Jurkat, Clone E6-1 (cell line): Measurements from ENCODE around the gene ADAMTSL4.

Experiments used
- DNase-seq: peaks from one replicate; pipeline ENCODE4 v3.0.0-alpha.2; 2011; ENCODE audit warnings: low read depth, low spot score
- H3K4me3 ChIP-seq: 2 replicates; pipeline ENCODE4 v1.5.1; 2011; ENCODE audit warnings: mild to moderate bottlenecking, low read length, control low read depth, moderate library complexity

Gene ADAMTSL4

GRCh38 chr1:150530491-150531159 lies 18.6 kb upstream of the ADAMTSL4 start:
- H3K4me3 ChIP-seq, result no peak overlapping the region
- no peak for DNase-seq

GRCh38 chr1:150532860-150533259 lies 16.3 kb upstream of the ADAMTSL4 start:
- DNase-seq, result no peak
- no peak overlapping the region for H3K4me3 ChIP-seq

GRCh38 chr1:150534002-150534401 lies 15.2 kb upstream of the ADAMTSL4 start:
- H3K4me3 ChIP-seq, result no peak overlapping the region
- DNase-seq, result no peak

- no peak overlapping the region for H3K4me3 ChIP-seq
- no peak for DNase-seq
Measured at GRCh38 chr1:150535511-150536287, 13.5 kb upstream of the ADAMTSL4 start.

- DNase-seq, result no peak
- H3K4me3 ChIP-seq, result no peak overlapping the region
Measured at GRCh38 chr1:150536836-150537731, 12.1 kb upstream of the ADAMTSL4 start.

- no peak for DNase-seq
- no peak overlapping the region for H3K4me3 ChIP-seq
Measured at GRCh38 chr1:150537732-150538684, 11.2 kb upstream of the ADAMTSL4 start.

DNA sequence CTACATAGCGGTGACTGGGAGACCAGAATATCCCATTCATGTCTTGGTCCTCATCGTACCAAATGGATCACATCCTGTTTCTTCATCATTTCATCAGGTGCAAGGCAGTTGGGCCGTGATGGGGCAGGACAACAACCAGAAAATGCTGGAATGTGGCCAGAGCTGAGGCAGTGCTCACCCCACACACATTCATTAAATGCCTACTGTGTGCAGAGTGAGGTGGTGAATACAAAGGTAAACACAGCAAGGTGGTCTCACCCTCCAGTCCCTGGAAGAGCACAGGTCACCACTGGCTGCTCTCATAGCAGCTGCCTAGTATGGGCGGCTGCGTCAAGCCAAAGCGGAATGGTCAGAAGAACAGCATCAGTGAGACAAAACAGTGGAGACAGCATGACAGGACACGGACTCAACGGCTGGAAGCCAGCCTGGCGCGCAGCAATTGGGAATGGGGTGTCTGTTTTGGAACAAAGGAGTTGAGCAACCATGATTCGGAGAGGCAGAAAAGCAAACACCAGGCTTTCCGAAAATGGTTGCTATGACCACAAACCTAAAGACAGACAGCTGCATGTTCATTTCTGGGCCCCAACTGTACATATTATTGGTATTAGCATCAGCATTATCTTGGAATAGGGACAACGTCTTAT lies 5.6 kb upstream of the ADAMTSL4 start:
- DNase-seq, result no peak
- no peak overlapping the region for H3K4me3 ChIP-seq

DNA sequence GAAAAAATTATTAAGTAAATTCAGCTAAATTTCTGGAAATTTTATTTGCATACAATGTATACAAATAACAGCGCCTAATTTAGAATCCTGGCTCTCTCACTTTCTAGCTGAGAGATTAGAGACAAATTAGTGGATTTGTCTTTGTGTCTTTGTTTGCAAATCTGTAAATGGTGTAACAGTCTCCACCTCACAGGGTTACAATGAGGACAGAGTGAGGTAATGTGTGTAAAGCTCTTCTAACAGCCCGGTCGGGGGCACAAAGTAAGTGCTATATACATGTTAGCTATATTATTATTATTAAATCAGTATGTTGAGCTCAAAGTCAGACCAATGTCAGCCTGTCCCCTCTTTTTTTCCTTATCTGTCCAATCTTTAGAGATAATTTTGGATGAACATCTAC lies 5.0 kb upstream of the ADAMTSL4 start:
- H3K4me3 ChIP-seq, result no peak overlapping the region
- DNase-seq, result no peak

GRCh38 chr1:150545486-150546032 lies 3.6 kb upstream of the ADAMTSL4 start:
- H3K4me3 ChIP-seq, result no peak overlapping the region
- no peak for DNase-seq

- no peak overlapping the region for H3K4me3 ChIP-seq
- DNase-seq, result no peak
Measured at GRCh38 chr1:150546294-150546937, 2.8 kb upstream of the ADAMTSL4 start.

GRCh38 chr1:150548324-150548631 lies 930 bp upstream of the ADAMTSL4 start:
- H3K4me3 ChIP-seq, result peak overlapping the region; percentile 38

DNA sequence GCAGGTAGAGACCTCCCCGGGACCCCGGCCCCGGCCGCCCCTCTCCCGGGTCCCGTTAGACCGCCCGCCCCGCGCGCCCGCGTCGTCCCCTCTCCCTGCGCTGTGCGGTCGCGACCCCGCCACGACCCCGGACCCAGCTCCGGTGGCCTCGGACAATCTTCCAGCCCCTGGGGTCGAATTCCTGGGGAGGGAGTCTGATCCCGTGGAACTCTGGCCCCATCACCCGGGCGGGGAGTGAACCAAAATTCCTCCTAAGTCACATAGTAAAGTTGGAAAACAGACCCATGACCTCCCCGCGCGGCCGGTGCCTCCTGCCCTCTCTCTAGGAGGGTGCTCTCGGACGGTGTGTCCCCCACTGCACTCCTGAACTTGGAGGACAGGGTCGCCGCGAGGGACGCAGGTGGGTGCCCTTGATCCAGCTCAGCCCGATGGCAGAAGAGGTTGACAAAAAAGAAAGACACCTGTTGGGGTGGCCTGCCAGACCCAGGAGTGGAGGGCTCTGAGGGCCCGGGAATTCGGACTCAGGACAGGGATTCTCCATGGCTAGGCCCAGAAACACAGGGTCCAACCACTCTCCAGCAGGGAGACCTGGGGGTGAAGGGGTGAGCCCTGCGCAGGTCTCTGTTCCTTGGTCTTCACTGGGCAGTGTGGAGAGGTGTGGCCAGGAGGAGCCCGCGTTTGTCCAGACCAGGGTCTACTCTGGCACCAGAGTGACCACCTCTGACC lies 451 bp downstream of the ADAMTSL4 start:
- no peak for DNase-seq
- no peak overlapping the region for H3K4me3 ChIP-seq

More at GRCh38 chr1:150548324-150548631, 930 bp upstream of the ADAMTSL4 start:
- DNase-seq, result no peak

DNA sequence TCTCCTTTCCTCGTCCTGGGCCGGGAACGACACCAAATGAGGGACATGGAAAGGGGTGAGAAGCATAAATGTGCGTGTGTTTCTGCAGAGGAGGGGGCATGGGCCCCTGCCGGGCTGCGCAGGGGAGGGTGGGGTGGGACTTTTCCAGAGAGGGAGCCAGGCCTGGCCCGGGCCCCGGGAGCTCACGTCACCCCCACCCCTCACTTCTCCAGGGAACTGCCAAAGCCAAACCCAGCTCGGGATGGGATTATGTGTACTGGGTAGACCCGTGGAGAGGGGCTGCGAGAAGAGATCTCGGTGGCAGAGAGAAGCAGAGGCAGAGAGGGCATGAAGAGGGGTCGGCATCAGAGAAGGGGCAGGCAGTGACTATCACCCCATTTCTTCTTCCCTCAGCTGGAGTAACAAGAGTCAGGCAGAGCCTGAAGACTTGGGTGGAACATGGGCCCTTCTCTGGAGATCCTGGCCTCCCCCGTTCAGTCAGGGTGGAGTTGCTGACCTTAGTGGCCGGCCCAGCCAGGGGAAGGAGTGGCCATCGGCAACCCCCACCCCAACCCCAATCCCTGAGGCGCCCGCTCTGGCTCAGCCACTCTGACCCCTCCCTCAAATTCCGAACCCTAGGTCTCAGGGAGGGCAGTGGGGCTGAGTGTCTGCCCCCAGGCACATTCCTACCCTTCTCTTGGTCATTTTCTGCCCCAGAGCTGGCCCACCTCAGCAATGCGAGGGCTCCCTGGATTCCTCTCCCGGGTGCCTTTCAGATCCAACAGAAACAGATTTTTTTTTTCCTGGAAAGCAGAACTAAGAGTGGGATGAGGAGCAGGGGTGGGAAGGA lies 1.2 kb downstream of the ADAMTSL4 start:
- DNase-seq, result no peak
- H3K4me3 ChIP-seq, result no peak overlapping the region

GRCh38 chr1:150551051-150551783 lies 2.0 kb downstream of the ADAMTSL4 start:
- DNase-seq, result no peak
- H3K4me3 ChIP-seq, result no peak overlapping the region

DNA sequence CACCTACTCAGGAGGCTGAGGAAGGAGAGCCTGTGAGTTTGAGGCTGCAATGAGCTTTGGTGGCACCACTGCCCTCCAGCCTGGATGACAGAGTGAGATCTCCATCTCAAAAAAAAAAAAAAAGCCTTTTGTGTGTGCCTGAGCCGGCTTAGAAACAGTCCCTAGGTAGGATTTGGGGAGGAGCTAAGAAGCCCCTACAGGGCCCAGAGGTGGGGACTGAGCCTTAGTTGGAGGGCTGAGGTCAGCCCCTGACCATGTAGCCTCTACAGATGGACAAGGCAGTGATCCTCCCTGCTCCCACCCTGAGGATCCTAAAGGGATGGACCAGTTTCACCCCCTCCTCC lies 2.5 kb downstream of the ADAMTSL4 start:
- DNase-seq, result no peak
- no peak overlapping the region for H3K4me3 ChIP-seq
